H9 (cell line): ENCODE results near the gene CELF5. TPM values are rescaled to one million over a fixed set of nuclear protein-coding genes. Genes with fewer than 3 reads are reported as not detected.
"Not testable (repeated sequence)": the region's sequence is repeated elsewhere in the genome, so short reads cannot be mapped to it uniquely, and the experiment has no call there.

Experiments
- DNase-seq: peaks from one replicate; pipeline ENCODE4 v3.0.0-alpha.2; 2017
- H2AFZ ChIP-seq: one replicate; pipeline ENCODE4 v1.6.1; 2013; ENCODE audit warnings: mild to moderate bottlenecking, low read length, control low read depth, moderate library complexity
- H2AK5ac ChIP-seq: 2 replicates; pipeline ENCODE4 v1.6.1; 2013; ENCODE audit warnings: low read length, control low read depth, mixed read lengths; ENCODE audit not compliant: insufficient read length
- H2BK120ac ChIP-seq: one replicate; pipeline ENCODE4 v1.6.1; 2013; ENCODE audit warnings: low read depth, mild to moderate bottlenecking, low read length, control low read depth, inconsistent platforms; ENCODE audit not compliant: poor library complexity, severe bottlenecking
- H2BK12ac ChIP-seq: 2 replicates; pipeline ENCODE4 v1.6.1; 2013; ENCODE audit warnings: low read length, control low read depth, mixed read lengths, low read depth; ENCODE audit not compliant: insufficient read length
- H2BK15ac ChIP-seq: 2 replicates; pipeline ENCODE4 v1.6.1; 2013; ENCODE audit warnings: low read depth, low read length, control low read depth
- H2BK20ac ChIP-seq: one replicate; pipeline ENCODE4 v1.6.1; 2013; ENCODE audit warnings: low read depth, mild to moderate bottlenecking, low read length, control low read depth, inconsistent platforms; ENCODE audit not compliant: poor library complexity, severe bottlenecking
- H2BK5ac ChIP-seq: 2 replicates; pipeline ENCODE4 v1.6.1; 2013; ENCODE audit warnings: low read length, control low read depth, mixed read lengths; ENCODE audit not compliant: insufficient read length
- H3K14ac ChIP-seq: 2 replicates; pipeline ENCODE4 v1.6.1; 2013; ENCODE audit warnings: low read length, control low read depth; ENCODE audit not compliant: insufficient read depth
- H3K18ac ChIP-seq: 2 replicates; pipeline ENCODE4 v1.6.1; 2013; ENCODE audit warnings: low read depth, mild to moderate bottlenecking, mixed read lengths, low read length, control low read depth; ENCODE audit not compliant: insufficient read length
- H3K23ac ChIP-seq: 2 replicates; pipeline ENCODE4 v1.6.1; 2013; ENCODE audit warnings: low read length, control low read depth, mixed read lengths, low read depth; ENCODE audit not compliant: insufficient read length
- H3K23me2 ChIP-seq: 2 replicates; pipeline ENCODE4 v1.6.1; 2013; ENCODE audit warnings: low read depth, mild to moderate bottlenecking, mixed read lengths, low read length, control low read depth; ENCODE audit not compliant: insufficient read length, poor library complexity, severe bottlenecking
- H3K27ac ChIP-seq: 2 replicates; pipeline ENCODE4 v1.5.1; 2013; ENCODE audit warnings: low read length, control low read depth, mixed read lengths, low read depth; ENCODE audit not compliant: insufficient read length
- H3K27me3 ChIP-seq: 2 replicates; pipeline ENCODE4 v1.6.1; 2013; ENCODE audit warnings: low read length, control low read depth, inconsistent platforms; ENCODE audit not compliant: insufficient read depth
- H3K4ac ChIP-seq: 2 replicates; pipeline ENCODE4 v1.6.1; 2013; ENCODE audit warnings: low read depth, mild to moderate bottlenecking, control low read depth, inconsistent platforms, low read length, moderate library complexity
- H3K4me1 ChIP-seq: 2 replicates; pipeline ENCODE4 v1.6.1; 2013; ENCODE audit warnings: low read length, control low read depth, inconsistent platforms; ENCODE audit not compliant: insufficient read depth
- H3K4me2 ChIP-seq: 2 replicates; pipeline ENCODE4 v1.6.1; 2013; ENCODE audit warnings: low read length, control low read depth, mixed read lengths; ENCODE audit not compliant: insufficient read length, insufficient read depth
- H3K56ac ChIP-seq: 2 replicates; pipeline ENCODE4 v1.6.1; 2013; ENCODE audit warnings: low read depth, mild to moderate bottlenecking, mixed read lengths, low read length, control low read depth; ENCODE audit not compliant: insufficient read length
- H3K79me1 ChIP-seq: 2 replicates; pipeline ENCODE4 v1.6.1; 2013; ENCODE audit warnings: low read depth, mild to moderate bottlenecking, moderate library complexity, low read length, control low read depth, inconsistent platforms; ENCODE audit not compliant: insufficient read depth, poor library complexity, severe bottlenecking
- H3K79me2 ChIP-seq: 2 replicates; pipeline ENCODE4 v1.6.1; 2013; ENCODE audit warnings: low read length, control low read depth, inconsistent platforms; ENCODE audit not compliant: insufficient read depth
- H3K9ac ChIP-seq: 2 replicates; pipeline ENCODE4 v1.6.1; 2013; ENCODE audit warnings: low read length, control low read depth, mixed read lengths; ENCODE audit not compliant: insufficient read length; ENCODE audit errors: extremely low read depth
- H3K9me3 ChIP-seq: one replicate; pipeline ENCODE4 v1.6.1; 2013; ENCODE audit warnings: low read depth, low read length, inconsistent platforms; ENCODE audit not compliant: control insufficient read depth
- H3T11ph ChIP-seq: one replicate; pipeline ENCODE4 v1.6.1; 2013; ENCODE audit warnings: mild to moderate bottlenecking, low read length, control low read depth, inconsistent platforms
- H4K20me1 ChIP-seq: one replicate; pipeline ENCODE4 v1.6.1; 2013; ENCODE audit not compliant: control insufficient read depth, insufficient read length, insufficient read depth
- H4K5ac ChIP-seq: 2 replicates; pipeline ENCODE4 v1.6.1; 2013; ENCODE audit warnings: low read depth, mild to moderate bottlenecking, mixed read lengths, low read length, control low read depth; ENCODE audit not compliant: insufficient read length
- H4K8ac ChIP-seq: replicated peaks from 2 replicates; pipeline ENCODE4 v1.6.1; 2013; ENCODE audit warnings: low read length, control low read depth, mixed read lengths, low read depth; ENCODE audit not compliant: insufficient read length
- H4K91ac ChIP-seq: 2 replicates; pipeline ENCODE4 v1.6.1; 2013; ENCODE audit warnings: low read depth, mild to moderate bottlenecking, moderate library complexity, mixed read lengths, low read length, control low read depth; ENCODE audit not compliant: insufficient read length
- H3K27ac Mint-ChIP-seq, 3 experiments: 2 replicates in 2 of 3; 3 replicates in 1 of 3; pipeline ENCODE4 v1.8.0; 2020 to 2021; ENCODE audit warnings: mixed read lengths in 3 of 3, mild to moderate bottlenecking in 1 of 3, moderate library complexity in 1 of 3
- H3K27me3 Mint-ChIP-seq: 2 replicates; pipeline ENCODE4 v1.8.0; 2021; ENCODE audit warnings: low read depth, mild to moderate bottlenecking, moderate library complexity, mixed read lengths
- H3K36me3 Mint-ChIP-seq, 3 experiments: 2 replicates in 2 of 3; 3 replicates in 1 of 3; pipeline ENCODE4 v1.8.0; 2020 to 2021; ENCODE audit warnings: low read depth in 3 of 3, mixed read lengths in 3 of 3; ENCODE audit not compliant: insufficient read depth in 1 of 3
- H3K4me1 Mint-ChIP-seq, 2 experiments: 2 replicates each; pipeline ENCODE4 v1.8.0; 2020; ENCODE audit warnings: mixed read lengths in 2 of 2
- H3K4me3 Mint-ChIP-seq, 2 experiments: 2 replicates in 1 of 2; 3 replicates in 1 of 2; pipeline ENCODE4 v1.8.0; 2020 to 2021; ENCODE audit warnings: mild to moderate bottlenecking in 2 of 2, mixed read lengths in 2 of 2, moderate library complexity in 1 of 2
- H3K9me3 Mint-ChIP-seq, 2 experiments: 2 replicates in 1 of 2; 3 replicates in 1 of 2; pipeline ENCODE4 v1.8.0; 2020; ENCODE audit warnings: mild to moderate bottlenecking in 2 of 2, mixed read lengths in 2 of 2, moderate library complexity in 1 of 2
- CTCF ChIP-seq: fragments of 200-600 bp; sonication (generic); conservative IDR thresholded peaks from 3 replicates; pipeline ENCODE4 v1.8.0; 2021; ENCODE audit warnings: antibody characterized with exemption, mild to moderate bottlenecking
- WGBS: extraction: QIAGEN DNeasy Blood & Tissue Kit; methylation state at CpG from one replicate; pipeline ENCODE4 v1.1.7; 2013; ENCODE audit warnings: missing lambda C conversion rate, low lambda C conversion rate, mixed read lengths; ENCODE audit not compliant: insufficient read length; ENCODE audit errors: extremely low coverage; 5-methylcytosine and 5-hydroxymethylcytosine counted together
- total RNA-seq: library from RNA; stranded (reverse); gene quantifications from 2 replicates; pipeline ENCODE4 v1.2.1, GENCODE V29; 2021

The CELF5 gene
- total RNA-seq, 1 experiment from 2014 or later = 4.8 TPM

GRCh38 chr19:3289971-3290569 lies 65.6 kb downstream of the CELF5 start:
- H3K79me1 ChIP-seq = no peaks in the 10 kb centered on the region
- no peaks in the 10 kb centered on the region for H3K9me3 ChIP-seq
- Mint-ChIP-seq H3K27ac (peak overlapping the region in 1 of 3 experiments; percentile 40; a peak in 1 of 7 replicates), H3K9me3 (no peaks in the 10 kb centered on the region), H3K36me3 (no peaks in the 10 kb centered on the region; a peak in 2 of 7 replicates), H3K27me3 (peaks cover 5% of the 10 kb centered on the region), H3K4me3 (no peak overlapping the region), H3K4me1 (peaks cover 0 to 6% of the 10 kb centered on the region in 2 experiments; a peak in 2 of 4 replicates)
- H2BK120ac ChIP-seq = no peak overlapping the region
- H2AK5ac ChIP-seq = no peak overlapping the region
- H3T11ph ChIP-seq = no peak overlapping the region
- no peaks in the 10 kb centered on the region for H3K79me2 ChIP-seq
- H2BK12ac ChIP-seq = no peak overlapping the region
- no peaks in the 10 kb centered on the region for H4K20me1 ChIP-seq
- no peak overlapping the region for H2BK20ac ChIP-seq
- no CpG with 5 or more reads among the region's 23 CpGs for WGBS
- H3K23me2 ChIP-seq = no peaks in the 10 kb centered on the region
- H2BK5ac ChIP-seq = no peak overlapping the region
- H3K18ac ChIP-seq = no peak overlapping the region
- no peak overlapping the region for H4K91ac ChIP-seq
- H3K4me1 ChIP-seq = no peaks in the 10 kb centered on the region
- no peaks in the 10 kb centered on the region for H3K27me3 ChIP-seq
- H2BK15ac ChIP-seq = no peak overlapping the region
- H4K8ac ChIP-seq = no peak overlapping the region
- H3K56ac ChIP-seq = no peak overlapping the region
- no peak overlapping the region for H3K4ac ChIP-seq
- no peak overlapping the region for H2AFZ ChIP-seq
- TF ChIP-seq CTCF = no peak
- H3K23ac ChIP-seq = no peak overlapping the region
- H3K9ac ChIP-seq = no peak overlapping the region
- DNase-seq = no peak
- H4K5ac ChIP-seq = no peak overlapping the region
- no peak overlapping the region for H3K27ac ChIP-seq
- no peak overlapping the region for H3K4me2 ChIP-seq
- H3K14ac ChIP-seq = no peak overlapping the region

DNA sequence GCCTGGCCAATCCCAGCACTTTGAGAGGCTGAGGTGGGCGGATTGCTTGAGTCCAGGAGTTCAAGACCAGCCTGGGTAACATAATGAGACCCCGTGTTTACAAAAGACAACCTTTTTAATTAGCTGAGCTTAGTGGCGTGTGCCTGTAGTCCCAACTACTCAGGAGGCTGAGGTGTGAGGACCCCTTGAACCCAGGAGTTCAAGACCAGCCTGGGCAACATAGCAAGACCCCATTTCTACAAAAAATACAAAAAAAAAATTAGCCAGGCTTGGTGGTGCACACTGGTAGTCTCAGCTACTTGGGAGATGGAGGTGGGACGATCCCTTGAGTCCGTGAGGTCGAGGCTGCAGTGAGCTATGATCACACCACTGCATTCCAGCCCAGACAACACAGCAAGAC lies 66.4 kb downstream of the CELF5 start:
- not testable (repeated sequence) for H2BK12ac ChIP-seq, H3K4me3 Mint-ChIP-seq, H3T11ph ChIP-seq, H4K20me1 ChIP-seq, H3K14ac ChIP-seq, H3K4me1 ChIP-seq, H2BK5ac ChIP-seq, H3K9me3 ChIP-seq, H2BK120ac ChIP-seq, H4K8ac ChIP-seq, H3K56ac ChIP-seq, H3K4me1 Mint-ChIP-seq, H4K91ac ChIP-seq, H4K5ac ChIP-seq, DNase-seq, H3K4me2 ChIP-seq, H3K79me2 ChIP-seq, H2BK20ac ChIP-seq, H3K23me2 ChIP-seq, H2BK15ac ChIP-seq, H3K4ac ChIP-seq, H3K27ac ChIP-seq, H3K27me3 ChIP-seq, H3K18ac ChIP-seq, H2AK5ac ChIP-seq, H3K79me1 ChIP-seq, H3K23ac ChIP-seq, H3K9me3 Mint-ChIP-seq, H3K27me3 Mint-ChIP-seq, H2AFZ ChIP-seq, H3K9ac ChIP-seq, H3K36me3 Mint-ChIP-seq, H3K27ac Mint-ChIP-seq
- WGBS = no CpG with 5 or more reads among the region's 6 CpGs
